GM10248 (cell line): ENCODE measurements around the gene MAP2.

Experiments
- CTCF ChIA-PET: fragments of 300-600 bp; sonication (Branson Sonifier 250); formaldehyde crosslinking; extraction: SDS; loops from one replicate; lab custom pipeline; 2021; ENCODE audit warnings: antibody characterized with exemption; lab: Yijun Ruan, JAX
- POLR2A ChIA-PET: fragments of 350-650 bp; sonication (Branson Sonifier 250); formaldehyde crosslinking; extraction: SDS; loops from one replicate; lab custom pipeline; 2020; ENCODE audit warnings: antibody characterized with exemption; lab: Yijun Ruan, JAX
- DNase-seq: peaks from one replicate; pipeline ENCODE4 v3.0.0; 2012; ENCODE audit errors: extremely low spot score
- CTCF ChIP-seq: IDR thresholded peaks from 2 replicates; pipeline ENCODE4 v1.5.1; 2012; ENCODE audit warnings: mild to moderate bottlenecking, low read depth; ENCODE audit errors: extremely low read depth, missing control alignments, control extremely low read depth

MAP2 gene

DNA sequence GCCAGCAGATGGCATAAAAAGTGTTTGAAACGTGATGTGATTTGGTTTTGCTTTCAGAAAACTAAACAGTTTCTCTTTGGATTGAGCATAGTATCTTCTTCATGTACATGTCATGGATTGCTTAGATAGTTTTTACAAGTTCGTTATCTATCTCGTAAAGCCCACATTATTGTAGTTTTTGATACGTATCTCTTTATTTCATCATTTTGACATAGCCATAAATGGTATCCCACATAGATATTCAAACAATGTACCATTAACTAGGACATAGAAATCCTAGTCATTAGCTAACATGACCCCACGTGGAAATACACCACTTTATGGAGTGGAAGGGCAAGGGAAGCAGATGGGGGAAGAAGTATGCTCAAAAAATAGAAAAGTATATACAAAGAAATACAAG is 93.6 kb downstream of the MAP2 start:
- ChIA-PET POLR2A (no interaction called here), CTCF (no interaction called here)
- TF ChIP-seq CTCF, result no peak
- no peak for DNase-seq

DNA sequence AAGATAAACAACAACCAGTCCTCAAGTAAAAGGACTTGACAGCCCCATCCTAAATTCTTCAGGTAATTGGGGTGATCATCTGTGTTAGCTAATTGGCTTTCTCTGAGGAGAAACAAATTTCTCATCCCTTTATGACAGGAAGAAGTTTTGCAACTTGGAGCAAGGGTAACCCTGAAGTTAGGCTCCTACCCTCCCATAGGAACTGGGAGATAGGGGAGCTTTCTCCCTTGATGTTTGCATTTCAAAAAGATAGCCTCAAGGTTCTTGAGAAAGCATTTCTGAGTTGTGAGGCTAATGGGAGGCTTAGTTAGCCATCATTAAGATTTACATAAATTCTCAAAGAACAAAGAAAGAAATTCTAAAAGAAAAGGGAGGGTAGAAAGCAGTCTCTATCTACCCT is 95.4 kb downstream of the MAP2 start:
- CTCF ChIA-PET, result no interaction called here
- no peak for TF ChIP-seq CTCF
- POLR2A ChIA-PET, result no interaction called here
- no peak for DNase-seq

DNA sequence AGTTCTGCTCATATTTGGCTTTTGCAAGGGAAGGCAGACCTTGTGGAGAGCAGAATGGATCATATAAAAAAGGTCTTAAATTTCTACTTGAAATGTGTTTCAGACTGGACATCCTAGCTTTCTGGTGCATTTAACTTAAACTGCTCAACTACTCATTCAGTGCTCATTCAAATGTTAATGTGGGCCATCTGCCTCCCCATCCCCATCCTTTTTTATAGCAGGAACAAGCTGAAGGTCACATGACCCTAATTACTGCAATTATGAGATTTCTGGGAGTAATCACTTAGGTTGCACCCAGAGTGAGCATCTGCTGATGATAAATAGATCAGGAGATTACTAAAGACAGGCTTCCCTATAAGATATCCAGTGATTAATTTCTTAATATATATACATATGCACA is 96.1 kb downstream of the MAP2 start:
- DNase-seq, result no peak
- ChIA-PET CTCF (no interaction called here), POLR2A (no interaction called here)
- no peak for TF ChIP-seq CTCF

GRCh38 chr2:209523041-209523740 is 99.3 kb downstream of the MAP2 start:
- CTCF ChIA-PET, result interaction anchor here (1.1 kb wide), 1 partner anchor 10 kb away, joined by 4 read pairs; no protein-coding TSS in a partner anchor
- TF ChIP-seq CTCF, result no peak
- POLR2A ChIA-PET, result no interaction called here
- no peak for DNase-seq

GRCh38 chr2:209523867-209524266 is 100.0 kb downstream of the MAP2 start:
- TF ChIP-seq CTCF, result no peak
- DNase-seq, result no peak
- POLR2A ChIA-PET, result no interaction called here
- CTCF ChIA-PET, result interaction anchor here (1.1 kb wide), 1 partner anchor 10 kb away, joined by 4 read pairs; no protein-coding TSS in a partner anchor

GRCh38 chr2:209525331-209525730 is 101.5 kb downstream of the MAP2 start:
- ChIA-PET POLR2A (no interaction called here), CTCF (interaction anchor here (1.0 to 1.7 kb wide), 5 partner anchors 10 to 145 kb away, joined by 3 to 7 read pairs (median 3); no protein-coding TSS in a partner anchor)
- no peak for DNase-seq
- no peak for TF ChIP-seq CTCF
